ENCODE measurements around the gene FCHSD2. TPM values are rescaled to one million over a fixed set of nuclear protein-coding genes. Genes with fewer than 3 reads are reported as not detected.
"Not testable (repeated sequence)": the region's sequence is repeated elsewhere in the genome, so short reads cannot be mapped to it uniquely, and the experiment has no call there.

The FCHSD2 gene
- total and polyA plus RNA-seq, 10 donors, result 30.2 to 129 (median 69.7) TPM

DNA sequence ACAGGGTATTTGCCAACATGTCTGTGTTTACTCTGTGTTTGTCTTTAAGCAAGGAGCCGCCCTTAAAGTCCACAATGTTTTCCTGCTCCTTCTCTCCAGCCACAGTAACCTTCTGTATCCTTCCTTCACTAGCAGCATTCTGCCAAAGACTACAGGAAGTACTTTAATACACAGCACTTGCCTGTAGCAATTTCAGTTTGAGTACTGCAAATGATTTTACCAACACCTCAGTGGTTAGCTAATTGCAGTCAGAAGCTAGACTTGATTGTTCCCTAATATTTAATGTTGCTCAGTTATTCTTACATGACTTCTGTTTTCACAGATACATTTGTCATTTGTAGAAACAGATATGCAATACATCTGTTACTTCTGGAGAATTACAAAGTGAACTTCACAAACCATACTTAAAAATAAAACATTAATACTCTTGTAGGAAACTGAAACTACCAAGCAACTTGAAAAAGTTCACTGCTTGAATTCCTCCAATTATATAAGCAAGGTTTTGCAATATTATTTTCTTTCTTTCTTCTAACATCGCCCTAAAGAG is 69.1 kb downstream of the FCHSD2 start:
- TF ChIP-seq, protein P1, sequence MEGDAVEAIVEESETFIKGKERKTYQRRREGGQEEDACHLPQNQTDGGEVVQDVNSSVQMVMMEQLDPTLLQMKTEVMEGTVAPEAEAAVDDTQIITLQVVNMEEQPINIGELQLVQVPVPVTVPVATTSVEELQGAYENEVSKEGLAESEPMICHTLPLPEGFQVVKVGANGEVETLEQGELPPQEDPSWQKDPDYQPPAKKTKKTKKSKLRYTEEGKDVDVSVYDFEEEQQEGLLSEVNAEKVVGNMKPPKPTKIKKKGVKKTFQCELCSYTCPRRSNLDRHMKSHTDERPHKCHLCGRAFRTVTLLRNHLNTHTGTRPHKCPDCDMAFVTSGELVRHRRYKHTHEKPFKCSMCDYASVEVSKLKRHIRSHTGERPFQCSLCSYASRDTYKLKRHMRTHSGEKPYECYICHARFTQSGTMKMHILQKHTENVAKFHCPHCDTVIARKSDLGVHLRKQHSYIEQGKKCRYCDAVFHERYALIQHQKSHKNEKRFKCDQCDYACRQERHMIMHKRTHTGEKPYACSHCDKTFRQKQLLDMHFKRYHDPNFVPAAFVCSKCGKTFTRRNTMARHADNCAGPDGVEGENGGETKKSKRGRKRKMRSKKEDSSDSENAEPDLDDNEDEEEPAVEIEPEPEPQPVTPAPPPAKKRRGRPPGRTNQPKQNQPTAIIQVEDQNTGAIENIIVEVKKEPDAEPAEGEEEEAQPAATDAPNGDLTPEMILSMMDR (IDR thresholded peaks at IDR 0.05 in 8 of 11, conservative IDR thresholded peaks at IDR 0.05 in 3 of 11), result no peak
- TF ChIP-seq POLR2AphosphoS5 (IDR thresholded peaks at IDR 0.05), result peak in 1 of 3 donors; percentile 49
- TF ChIP-seq POLR2A (IDR thresholded peaks at IDR 0.05), result peak in 1 of 3 donors; percentile 34
- Histone ChIP-seq H3K27ac (peak overlapping the region; percentile 42 to 78 (median 70)), H3K36me3 (peaks cover 0 to 15% (median 6%) of the 10 kb centered on the region in 6 donors), H3K27me3 (replicated peaks in 1 of 7) (no peaks in the 10 kb centered on the region), H3K9me3 (peaks cover 0 to 9% (median 9%) of the 10 kb centered on the region in 8 donors), H3K4me1 (peaks cover 37 to 84% (median 53%) of the 10 kb centered on the region in 6 donors), H3K4me3 (peak overlapping the region in 2 of 8 donors; percentile 13 to 47)
- 4 to 20% (median 11%) methylated on average over 2 of the region's 2 CpGs for WGBS, 5 donors
- intact Hi-C loops (cut with DNase I; ENCODE audit: low total_unique reads), result no loop called here
- no peak for DNase-seq

DNA sequence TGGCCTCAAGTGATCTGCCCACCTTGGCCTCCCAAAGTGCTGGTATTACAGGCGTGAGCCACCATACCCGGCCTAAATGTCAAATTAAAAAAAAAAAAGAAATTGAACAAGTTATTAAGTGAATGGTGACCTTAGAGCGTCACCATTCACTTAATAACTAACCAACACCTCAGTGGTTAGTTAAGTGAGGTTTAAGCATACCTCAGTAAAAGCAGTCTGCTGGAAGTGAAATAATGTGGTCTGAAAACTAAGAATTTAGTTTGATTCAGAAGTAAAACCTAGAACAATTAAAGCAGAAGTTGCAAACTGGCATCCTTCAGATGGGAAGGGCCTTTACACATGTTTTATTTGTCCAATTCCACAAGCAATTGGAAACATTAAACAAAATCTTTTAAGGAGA is 71.5 kb downstream of the FCHSD2 start:
- no peak for DNase-seq
- 85 to 96% (median 92%) methylated on average over 3 of the region's 3 CpGs for WGBS, 5 donors
- no peaks in the 10 kb centered on the region for H3K9me3 ChIP-seq
- no peaks in the 10 kb centered on the region for H3K27me3 ChIP-seq (replicated peaks in 1 of 7)
- H3K27ac ChIP-seq, result peak overlapping the region in 3 of 8 donors; percentile 75 to 78 (median 77)
- H3K4me3 ChIP-seq, result no peak overlapping the region
- H3K36me3 ChIP-seq, result peaks cover 0 to 3% (median 0%) of the 10 kb centered on the region in 6 donors
- intact Hi-C loops (cut with DNase I; ENCODE audit: low total_unique reads), result no loop called here
- TF ChIP-seq POLR2A (IDR thresholded peaks at IDR 0.05), result no peak
- no peak for TF ChIP-seq POLR2AphosphoS5 (IDR thresholded peaks at IDR 0.05)
- TF ChIP-seq, protein P1 (IDR thresholded peaks at IDR 0.05 in 8 of 11, conservative IDR thresholded peaks at IDR 0.05 in 3 of 11), result no peak
- H3K4me1 ChIP-seq, result peaks cover 37 to 88% (median 57%) of the 10 kb centered on the region in 6 donors

DNA sequence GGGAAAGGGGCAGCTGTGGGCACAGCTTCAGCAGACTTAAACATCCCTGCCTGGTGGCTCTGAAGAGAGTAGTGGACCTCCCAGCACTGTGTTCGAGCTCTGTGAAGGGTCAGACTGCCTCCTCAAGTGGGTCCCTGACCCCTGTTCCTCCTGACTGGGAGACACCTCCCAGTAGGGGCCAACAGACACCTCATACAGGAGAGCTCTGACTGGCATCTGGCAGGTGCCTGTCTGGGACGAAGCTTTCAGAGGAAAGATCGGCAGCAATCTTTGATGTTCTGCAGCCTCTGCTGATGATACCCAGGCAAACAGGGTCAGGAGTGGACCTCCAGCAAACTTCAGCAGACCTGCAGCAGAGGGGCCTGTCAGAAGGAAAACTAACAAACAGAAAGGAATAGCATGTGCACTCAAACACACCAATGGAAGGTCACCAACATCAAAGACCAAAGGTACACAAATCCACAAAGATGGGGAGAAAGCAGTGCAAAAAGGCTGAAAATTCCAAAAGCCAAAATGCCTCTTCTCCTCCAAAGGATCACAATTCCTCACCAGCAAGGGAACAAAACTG is 80.2 kb downstream of the FCHSD2 start:
- Histone ChIP-seq H3K27ac (peak overlapping the region in 1 of 8 donors; percentile 43), H3K4me1 (peaks cover 10 to 90% (median 57%) of the 10 kb centered on the region in 6 donors), H3K36me3 (peaks cover 0 to 17% (median 0%) of the 10 kb centered on the region in 6 donors)
- H3K27me3 ChIP-seq (replicated peaks in 1 of 7); H3K4me3 ChIP-seq; DNase-seq; H3K9me3 ChIP-seq; intact Hi-C loops (cut with DNase I; ENCODE audit: low total_unique reads): not testable (repeated sequence)
- WGBS, 5 donors, result 76 to 91% (median 84%) methylated on average over 3 of the region's 3 CpGs

DNA sequence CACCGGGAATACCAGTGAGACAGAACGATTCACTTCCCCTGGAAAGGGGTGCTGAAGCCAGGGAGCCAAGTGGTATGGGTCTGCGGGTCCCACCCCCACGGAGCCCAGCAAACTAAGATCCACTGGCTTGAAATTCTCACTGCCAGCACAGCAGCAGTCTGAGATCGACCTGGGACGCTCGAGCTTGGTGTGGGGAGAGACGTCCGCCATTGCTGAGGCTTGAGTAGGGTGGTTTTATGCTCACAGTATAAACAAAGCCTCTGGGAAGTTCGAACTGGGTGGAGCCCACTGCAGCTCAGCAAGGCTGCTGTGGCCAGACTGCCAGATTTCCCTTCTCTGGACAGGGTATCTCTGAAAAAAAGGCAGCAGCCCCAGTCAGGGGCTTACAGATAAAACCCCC is 80.7 kb downstream of the FCHSD2 start:
- H3K27me3 ChIP-seq (replicated peaks in 1 of 7); H3K9me3 ChIP-seq; intact Hi-C loops (cut with DNase I; ENCODE audit: low total_unique reads); DNase-seq; H3K4me3 ChIP-seq: not testable (repeated sequence)
- Histone ChIP-seq H3K36me3 (peaks cover 0 to 17% (median 0%) of the 10 kb centered on the region in 6 donors), H3K27ac (peak overlapping the region in 2 of 8 donors; percentile 23 to 43), H3K4me1 (peaks cover 11 to 95% (median 62%) of the 10 kb centered on the region in 6 donors)
- WGBS, 5 donors, result 87 to 93% (median 90%) methylated on average over 10 of the region's 10 CpGs

DNA sequence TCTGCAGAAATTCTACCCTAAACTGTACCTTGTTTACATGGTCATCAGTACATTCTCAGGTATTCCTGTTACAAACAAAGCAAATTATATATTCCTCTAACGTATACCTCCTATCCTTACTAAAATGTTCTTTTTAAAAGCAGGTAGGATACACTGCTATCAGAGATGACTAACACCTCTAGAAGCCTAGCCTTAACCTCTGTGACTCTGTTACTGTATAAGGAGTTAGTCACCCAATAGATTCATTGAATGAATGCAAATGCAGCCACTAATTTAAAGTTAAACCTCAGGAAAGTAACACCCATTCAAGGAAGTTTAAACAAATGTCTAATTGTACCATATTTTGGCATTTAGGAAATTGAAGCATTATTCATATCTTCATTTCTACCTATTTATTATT is 82.2 kb downstream of the FCHSD2 start:
- peaks cover 22 to 97% (median 65%) of the 10 kb centered on the region in 6 donors for H3K4me1 ChIP-seq

More for the DNA sequence above, 82.2 kb downstream of the FCHSD2 start:
- Histone ChIP-seq H3K27ac (peak overlapping the region in 1 of 8 donors; percentile 1), H3K36me3 (peaks cover 0 to 22% (median 0%) of the 10 kb centered on the region in 6 donors), H3K4me3 (no peak overlapping the region), H3K27me3 (replicated peaks in 1 of 7) (no peaks in the 10 kb centered on the region), H3K9me3 (peaks cover 0 to 5% (median 0%) of the 10 kb centered on the region in 8 donors)
- TF ChIP-seq, protein P1 (IDR thresholded peaks at IDR 0.05 in 8 of 11, conservative IDR thresholded peaks at IDR 0.05 in 3 of 11), result no peak
- WGBS, 5 donors, result 90 to 93% (median 90%) methylated on average over 1 of the region's 1 CpG
- intact Hi-C loops (cut with DNase I; ENCODE audit: low total_unique reads), result no loop called here
- no peak for DNase-seq
